Stimulated activated naive CD8-positive, alpha-beta T cell treated with anti-CD3 and anti-CD28 coated beads, Interleukin-15, Interleukin-2, amounts not matched to agents 100 U/mL and 50 U/mL, for 24 hours (primary cell): Measurements from ENCODE around the gene FOSB.
A peak's percentile ranks its signal among the peaks of the same experiment; 100 is the strongest.

Experiments
- ATAC-seq: fragments of 150-1000 bp; cut with Tn5 transposase; one replicate; pipeline ENCODE4 v1.10.0; 2021
- DNase-seq: peaks from one replicate; pipeline ENCODE4 v3.0.0; 2021

The FOSB gene

DNA sequence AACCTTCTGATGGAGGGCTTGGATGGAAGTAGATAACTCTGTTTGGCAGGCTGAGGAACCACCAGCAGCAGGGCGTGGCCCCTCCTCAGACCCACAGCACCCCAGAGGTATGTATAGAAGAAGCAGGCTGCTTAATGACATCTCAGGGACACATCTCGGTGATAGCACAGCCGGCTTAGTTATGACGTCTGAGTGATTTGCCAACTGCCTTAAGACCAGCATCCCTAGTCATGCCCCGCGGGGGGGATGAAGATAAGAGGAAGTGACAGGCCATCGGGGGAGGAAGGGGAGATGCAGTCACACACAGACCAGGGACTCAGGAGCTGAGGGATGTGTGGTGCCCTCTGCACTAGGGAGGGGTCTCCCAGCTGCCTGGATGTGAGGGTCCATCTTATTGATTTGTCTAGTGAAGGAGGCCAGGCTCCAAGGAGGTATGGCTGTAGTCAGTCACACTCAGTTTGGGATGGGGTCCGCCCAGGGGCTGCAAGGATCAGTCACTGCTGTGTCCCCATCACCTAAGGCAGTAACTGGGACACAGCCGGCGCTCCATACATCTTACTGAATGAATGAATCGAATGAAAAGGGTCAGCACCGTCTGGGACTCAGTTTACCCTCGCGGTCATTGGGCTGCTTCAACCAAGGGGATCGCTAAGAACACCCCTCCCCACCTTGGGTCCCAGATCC is 24.9 kb upstream of the FOSB start:
- DNase-seq: peak; percentile 57
- peak; percentile 7 for ATAC-seq

DNA sequence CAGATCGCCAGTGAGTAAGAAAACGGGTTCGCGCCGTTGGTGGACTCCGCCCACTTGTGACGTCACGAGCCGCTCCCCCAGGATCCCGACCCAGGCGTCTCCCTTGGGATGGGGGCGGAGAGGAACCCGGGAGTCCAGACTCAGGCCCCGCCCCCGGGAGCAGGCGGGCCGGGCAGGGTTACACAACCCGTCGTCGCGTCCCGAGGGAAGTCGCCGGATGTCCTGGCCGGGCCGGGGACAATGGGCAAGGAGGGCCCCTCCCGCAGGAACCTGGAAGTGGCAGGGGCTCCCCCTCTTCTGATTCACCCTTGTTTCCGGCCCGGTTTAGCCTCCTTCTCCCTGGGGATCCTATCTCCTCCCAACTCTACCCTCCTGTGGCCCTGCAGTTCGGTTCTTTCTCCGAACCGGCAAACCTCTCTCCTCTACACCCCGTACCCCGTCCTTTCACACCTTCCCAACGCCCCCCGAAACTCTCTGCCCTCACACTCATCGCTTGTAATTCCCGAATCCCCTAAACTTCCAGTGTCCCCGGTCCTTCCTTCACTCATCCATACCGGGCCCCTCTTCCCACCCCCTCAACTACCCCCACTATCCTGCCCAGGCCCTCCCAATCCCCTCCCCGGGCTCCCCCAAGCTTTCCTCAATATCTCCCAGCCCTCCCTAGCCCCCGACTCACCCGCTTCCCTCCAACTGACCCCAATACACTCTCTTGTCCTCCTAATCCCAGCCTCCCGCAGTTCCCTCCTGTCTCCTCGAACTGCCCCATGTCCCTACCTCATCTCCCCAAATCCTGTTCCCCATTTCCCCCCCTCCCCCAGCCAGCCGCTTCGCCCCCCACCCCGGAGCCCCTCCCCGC is 24.1 kb upstream of the FOSB start:
- peak; percentile 73 for DNase-seq

DNA sequence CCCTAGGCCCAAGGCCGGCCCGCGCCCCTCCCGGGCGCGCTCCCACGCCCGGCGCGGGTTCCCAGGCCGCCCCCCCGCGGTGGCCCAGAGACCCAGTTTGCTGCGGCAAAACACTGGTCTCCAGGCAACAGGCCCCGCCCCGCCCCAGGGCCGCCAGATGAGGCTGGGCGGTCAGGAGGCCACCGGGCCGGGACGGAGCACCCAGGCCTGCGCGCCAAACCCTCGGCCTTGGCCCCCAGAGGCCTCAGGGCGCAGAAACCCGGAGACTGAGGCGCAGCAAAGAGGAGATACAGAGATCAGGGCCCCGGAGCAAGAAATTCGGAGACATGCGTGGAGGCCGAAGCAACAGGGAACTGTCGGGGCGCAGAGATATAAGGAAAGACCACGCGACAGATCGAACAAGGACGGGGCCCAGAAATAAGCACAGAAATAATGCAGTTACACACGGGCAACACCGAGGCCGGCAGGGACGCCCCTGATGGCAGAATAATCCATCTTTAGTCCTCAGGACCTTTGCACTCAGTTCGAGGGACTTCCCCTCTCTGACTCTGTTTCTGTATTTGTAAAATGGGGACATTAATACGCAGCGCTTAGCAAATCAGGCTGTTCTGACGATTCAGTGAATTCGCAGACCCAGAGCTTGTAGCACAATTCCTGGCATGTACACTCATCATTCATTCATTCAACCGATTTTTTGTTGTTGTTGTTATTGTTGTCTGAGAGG is 23.3 kb upstream of the FOSB start:
- ATAC-seq (peak; percentile 53), DNase-seq (peak; percentile 88)

More for the DNA sequence above, 24.1 kb upstream of the FOSB start:
- ATAC-seq: peak; percentile 33

- DNase-seq: no peak
- ATAC-seq: no peak
These were observed 22.7 kb upstream of the FOSB start for GRCh38 chr19:45445139-45445538.

DNA sequence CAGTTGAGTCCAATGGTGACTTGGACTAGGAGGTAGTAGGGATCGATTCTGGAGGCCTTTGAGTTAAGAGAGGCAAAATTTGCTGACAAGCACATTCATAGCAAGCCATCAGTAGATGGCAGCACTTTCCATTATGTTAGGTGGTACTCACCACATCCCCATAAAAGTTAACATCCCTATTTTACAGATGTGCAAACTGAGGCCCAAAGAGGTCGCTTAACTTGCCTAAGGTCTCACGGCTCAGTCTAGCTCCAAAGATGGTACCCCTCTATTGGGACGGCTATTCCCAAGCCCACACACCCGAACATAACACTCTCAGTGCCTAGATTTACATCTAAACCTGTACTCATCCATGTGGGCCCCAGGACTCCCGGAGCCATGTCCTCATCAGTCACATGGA is 21.5 kb upstream of the FOSB start:
- ATAC-seq: no peak
- no peak for DNase-seq

GRCh38 chr19:45446944-45447343 is 20.9 kb upstream of the FOSB start:
- DNase-seq (no peak), ATAC-seq (no peak)

DNA sequence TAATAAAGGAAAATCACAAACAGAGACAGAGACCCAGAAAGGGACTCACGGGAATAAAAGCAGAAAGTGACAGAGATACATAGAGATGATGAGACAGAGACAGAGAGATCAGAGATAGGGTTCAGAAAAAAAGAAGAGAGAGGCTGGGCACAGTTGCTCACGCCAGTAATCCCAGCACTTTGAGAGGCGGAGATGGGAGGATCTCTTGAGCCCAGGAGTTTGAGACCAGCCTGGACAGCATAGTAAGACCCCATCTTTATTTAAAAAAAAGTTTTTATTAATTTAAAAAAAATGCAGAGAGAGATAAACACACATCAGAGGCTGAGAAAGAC is 19.4 kb upstream of the FOSB start:
- ATAC-seq (no peak), DNase-seq (no peak)

GRCh38 chr19:45448887-45449299 is 18.9 kb upstream of the FOSB start:
- no peak for ATAC-seq

DNA sequence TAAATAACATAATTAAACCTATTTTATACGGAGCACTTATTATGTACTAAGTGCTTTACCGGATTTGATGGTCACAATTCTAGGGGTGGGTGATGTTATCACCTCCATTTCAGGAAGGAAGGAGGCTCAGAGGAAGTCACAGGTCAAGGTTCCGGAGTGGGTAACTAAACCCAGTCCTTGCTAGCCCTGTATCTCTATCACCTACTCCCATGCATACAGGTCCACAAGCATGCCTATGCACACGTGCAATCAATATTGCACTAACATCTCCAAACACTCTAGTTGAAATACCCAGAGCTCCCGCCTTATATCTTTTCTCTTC is 17.8 kb upstream of the FOSB start:
- DNase-seq (no peak), ATAC-seq (peak; percentile 12)

More at GRCh38 chr19:45448887-45449299, 18.9 kb upstream of the FOSB start:
- DNase-seq: no peak

GRCh38 chr19:45451131-45451849 is 16.5 kb upstream of the FOSB start:
- peak; percentile 52 for DNase-seq
- peak; percentile 24 for ATAC-seq

DNA sequence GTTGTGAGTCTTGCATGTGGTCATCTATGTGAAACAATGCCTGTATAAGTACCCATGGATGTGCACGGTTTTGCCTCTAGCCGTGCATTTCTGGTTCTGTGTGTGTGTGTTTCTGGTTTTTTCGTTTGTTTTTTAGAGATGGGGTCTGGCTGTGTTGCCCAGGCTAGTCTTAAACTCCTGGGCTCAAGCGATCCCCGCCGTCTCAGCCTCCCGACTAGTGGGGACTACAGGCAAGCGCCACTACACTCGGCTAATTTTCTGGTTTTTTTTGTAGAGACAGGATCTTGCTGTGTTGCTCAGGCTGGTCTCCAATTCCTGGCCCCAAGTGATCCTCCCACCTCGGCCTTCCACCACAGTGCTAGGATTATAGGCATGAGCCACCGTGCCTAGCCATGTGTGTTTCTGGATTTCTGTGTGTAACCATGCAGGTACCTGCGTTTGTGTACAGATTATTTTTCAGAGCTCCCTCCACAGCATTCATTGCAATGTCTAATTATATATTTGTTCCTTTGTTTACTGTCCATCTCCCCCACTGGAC is 15.9 kb upstream of the FOSB start:
- ATAC-seq: no peak
- no peak for DNase-seq

DNA sequence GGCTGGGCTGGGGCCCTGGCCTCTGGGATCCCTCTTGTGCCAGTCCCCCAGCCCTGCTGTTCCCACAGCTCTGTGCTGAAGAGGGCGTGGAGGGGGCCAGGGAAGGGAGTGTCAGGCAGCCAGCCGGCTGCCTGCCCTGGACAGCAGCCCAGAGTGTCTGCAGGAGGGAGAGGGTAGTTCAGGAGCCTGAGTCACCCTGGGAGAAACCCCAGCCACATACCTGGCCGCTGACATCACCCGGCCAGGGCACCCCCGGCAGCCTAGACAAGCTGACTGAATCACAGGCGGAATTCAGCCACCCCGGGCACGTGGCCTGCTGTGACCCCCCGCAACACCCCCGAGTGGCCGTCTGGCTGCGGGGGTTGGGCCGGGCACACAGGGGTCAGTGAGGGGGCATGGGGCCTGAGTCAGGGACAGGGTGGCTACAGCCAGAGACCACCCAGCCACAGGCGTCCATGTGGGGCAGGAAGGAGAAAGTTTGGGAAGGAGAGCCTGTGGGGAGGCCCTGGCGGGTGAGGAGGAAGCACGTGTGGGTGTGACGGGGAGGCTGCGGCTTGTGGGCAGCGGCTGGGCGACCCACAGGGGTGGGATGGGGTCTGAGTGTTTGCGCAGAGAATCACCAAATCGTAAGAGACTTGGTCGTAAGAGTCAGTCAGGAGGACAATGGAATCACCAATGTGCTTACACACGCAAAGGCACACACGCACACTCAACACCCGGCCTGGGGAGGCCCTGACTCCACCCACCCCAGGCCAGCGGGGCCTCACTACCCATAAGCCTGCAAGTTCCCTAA is 11.9 kb upstream of the FOSB start:
- peak; percentile 89 for ATAC-seq
- DNase-seq: peak; percentile 82

DNA sequence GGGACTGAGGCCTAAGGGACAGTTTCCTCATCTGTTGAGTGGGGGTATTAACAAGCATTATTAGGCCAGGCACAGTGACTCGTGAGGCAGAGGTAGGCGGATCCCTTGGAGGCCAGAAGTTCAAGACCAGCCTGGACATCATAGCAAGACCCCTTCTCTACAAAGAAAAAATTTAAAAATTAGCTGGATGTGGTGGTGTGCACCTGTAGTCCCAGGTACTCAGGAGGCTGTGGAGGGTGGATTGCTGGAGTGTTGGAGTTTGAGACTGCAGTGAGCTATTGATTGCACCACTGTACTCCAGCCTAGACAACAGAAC is 11.3 kb upstream of the FOSB start:
- ATAC-seq: no peak
- no peak for DNase-seq

DNA sequence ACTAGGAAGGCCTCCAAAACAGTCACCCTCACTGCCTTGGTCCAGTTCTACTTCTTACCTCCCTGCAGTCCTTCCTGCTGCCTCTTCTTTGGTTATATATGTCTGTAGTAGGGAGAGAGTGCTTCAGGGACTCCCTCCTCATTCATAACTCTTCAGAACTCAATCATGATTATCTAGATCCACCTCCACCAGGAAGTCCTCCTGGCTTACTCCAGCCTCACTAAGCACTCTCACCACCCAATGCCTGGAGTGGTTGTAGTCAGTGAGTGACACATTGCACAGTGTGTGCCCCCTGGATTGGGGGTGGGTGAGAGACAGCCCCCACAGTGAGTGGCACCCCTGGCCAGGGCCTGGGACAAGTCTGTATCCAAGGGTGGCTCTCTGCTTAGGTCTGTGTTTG is 10.0 kb upstream of the FOSB start:
- DNase-seq: no peak
- ATAC-seq: no peak

- DNase-seq (no peak), ATAC-seq (no peak)
These were observed 6.9 kb upstream of the FOSB start for GRCh38 chr19:45460807-45461347.

GRCh38 chr19:45462174-45462573 is 5.6 kb upstream of the FOSB start:
- DNase-seq: no peak
- ATAC-seq: no peak

- ATAC-seq: no peak
- no peak for DNase-seq
These were observed 4.6 kb upstream of the FOSB start for GRCh38 chr19:45463241-45463640.

GRCh38 chr19:45464274-45464673 is 3.5 kb upstream of the FOSB start:
- ATAC-seq (no peak), DNase-seq (no peak)

GRCh38 chr19:45464852-45465441 is 2.8 kb upstream of the FOSB start:
- no peak for DNase-seq
- no peak for ATAC-seq

DNA sequence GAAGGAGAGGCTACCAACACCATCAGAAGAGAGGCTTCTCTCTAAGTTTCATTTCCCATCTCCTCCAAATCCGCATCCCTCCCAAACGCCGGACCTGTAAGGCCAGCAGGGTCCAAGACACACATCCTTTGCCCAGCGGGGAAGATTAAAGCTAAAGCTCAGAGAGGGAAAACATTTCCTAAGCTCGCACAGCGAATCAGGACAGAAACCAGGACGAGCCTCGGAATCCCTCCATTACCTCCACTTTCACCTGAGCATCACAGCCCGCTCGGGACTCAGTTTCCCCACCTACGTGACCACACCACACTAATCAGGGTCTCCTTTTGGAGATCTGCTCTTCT is 711 bp upstream of the FOSB start:
- no peak for ATAC-seq
- no peak for DNase-seq

- peak; percentile 53 for DNase-seq
- ATAC-seq: peak; percentile 1
These were observed 409 bp downstream of the FOSB start for GRCh38 chr19:45468159-45468651.
